Right forelimb (tissue), 1 donor: ENCODE results near the gene PRRT2.

ENCODE experiments used
- DNase-seq: peaks from one replicate; pipeline ENCODE4 v3.0.0-alpha.2; 2018

PRRT2 gene

GRCh38 chr16:29863669-29863984, 51.6 kb downstream of the PRRT2 start:
- DNase-seq, result no peak

GRCh38 chr16:29864205-29864604, 52.2 kb downstream of the PRRT2 start:
- DNase-seq, result no peak
